Mesendoderm (in vitro differentiated cells): ENCODE data around the gene CBFB.

Source experiments
- DNase-seq: peaks from one replicate; pipeline ENCODE4 v3.0.0; 2013
- H2AK5ac ChIP-seq: 2 replicates; pipeline ENCODE4 v1.6.1; 2013; ENCODE audit warnings: low read length, inconsistent platforms
- H2BK120ac ChIP-seq: 2 replicates; pipeline ENCODE4 v1.6.1; 2013; ENCODE audit warnings: low read depth, mild to moderate bottlenecking, low read length, moderate library complexity, mixed read lengths
- H2BK15ac ChIP-seq: replicated peaks from 2 replicates; pipeline ENCODE4 v1.6.1; 2013; ENCODE audit warnings: low read depth, mild to moderate bottlenecking, moderate library complexity
- H2BK5ac ChIP-seq: 2 replicates; pipeline ENCODE4 v1.6.1; 2013; ENCODE audit warnings: low read length, inconsistent platforms
- H3K18ac ChIP-seq: 2 replicates; pipeline ENCODE4 v1.6.1; 2013; ENCODE audit warnings: mild to moderate bottlenecking, low read length, mixed read lengths
- H3K23ac ChIP-seq: one replicate; pipeline ENCODE4 v1.6.1; 2013; ENCODE audit warnings: low read length
- H3K27ac ChIP-seq: 2 replicates; pipeline ENCODE4 v1.5.1; 2013; ENCODE audit warnings: low read depth, mild to moderate bottlenecking, inconsistent platforms, low read length, moderate library complexity
- H3K27me3 ChIP-seq: 2 replicates; pipeline ENCODE4 v1.6.1; 2013; ENCODE audit warnings: low read length, control low read depth, mild to moderate bottlenecking, inconsistent platforms; ENCODE audit not compliant: insufficient read depth, poor library complexity
- H3K36me3 ChIP-seq: 2 replicates; pipeline ENCODE4 v1.6.1; 2013; ENCODE audit warnings: low read length, inconsistent platforms; ENCODE audit not compliant: control insufficient read depth, insufficient read depth
- H3K4ac ChIP-seq: one replicate; pipeline ENCODE4 v1.6.1; 2013; ENCODE audit warnings: low read depth, mild to moderate bottlenecking, low read length, moderate library complexity
- H3K4me1 ChIP-seq: 2 replicates; pipeline ENCODE4 v1.6.1; 2013; ENCODE audit warnings: low read depth, low read length, inconsistent platforms; ENCODE audit not compliant: control insufficient read depth
- H3K4me2 ChIP-seq: 2 replicates; pipeline ENCODE4 v1.6.1; 2013; ENCODE audit warnings: low read length
- H3K4me3 ChIP-seq: 2 replicates; pipeline ENCODE4 v1.5.1; 2013; ENCODE audit warnings: mild to moderate bottlenecking, low read length
- H3K56ac ChIP-seq: one replicate; pipeline ENCODE4 v1.6.1; 2013; ENCODE audit warnings: low read length
- H3K79me1 ChIP-seq: 2 replicates; pipeline ENCODE4 v1.6.1; 2013; ENCODE audit warnings: low read length, inconsistent platforms
- H3K79me2 ChIP-seq: 2 replicates; pipeline ENCODE4 v1.6.1; 2013; ENCODE audit warnings: mild to moderate bottlenecking, low read length; ENCODE audit not compliant: control insufficient read depth, insufficient read depth
- H3K9ac ChIP-seq: 2 replicates; pipeline ENCODE4 v1.6.1; 2013; ENCODE audit warnings: low read length, inconsistent platforms
- H4K5ac ChIP-seq: one replicate; pipeline ENCODE4 v1.6.1; 2013; ENCODE audit warnings: low read length
- H4K8ac ChIP-seq: one replicate; pipeline ENCODE4 v1.6.1; 2013; ENCODE audit warnings: low read depth, mild to moderate bottlenecking, control low read depth, low read length, moderate library complexity
- WGBS: extraction: QIAGEN DNeasy Blood & Tissue Kit; methylation state at CpG from one replicate; pipeline ENCODE4 v1.1.7; 2013; ENCODE audit warnings: low lambda C conversion rate, missing lambda C conversion rate; ENCODE audit not compliant: insufficient coverage; ENCODE audit errors: extremely low coverage; 5-methylcytosine and 5-hydroxymethylcytosine counted together

The CBFB gene

GRCh38 chr16:67068212-67068753, 39.3 kb downstream of the CBFB start:
- Histone ChIP-seq H3K79me1 (no peaks in the 10 kb centered on the region), H2BK5ac (no peak overlapping the region), H2BK15ac (no peak overlapping the region), H3K27me3 (no peaks in the 10 kb centered on the region), H3K4me3 (no peak overlapping the region), H3K18ac (no peak overlapping the region), H3K27ac (no peak overlapping the region), H4K8ac (no peak overlapping the region), H2AK5ac (no peak overlapping the region), H3K4me1 (no peaks in the 10 kb centered on the region), H2BK120ac (no peak overlapping the region), H3K4ac (no peak overlapping the region), H4K5ac (no peak overlapping the region), H3K9ac (no peak overlapping the region), H3K23ac (no peak overlapping the region), H3K36me3 (peaks cover 4% of the 10 kb centered on the region), H3K79me2 (no peaks in the 10 kb centered on the region), H3K56ac (no peak overlapping the region), H3K4me2 (no peak overlapping the region)
- no peak for DNase-seq
- WGBS, result no CpG with 5 or more reads among the region's 2 CpGs

- Histone ChIP-seq H3K36me3 (peaks cover 4% of the 10 kb centered on the region), H3K4me2 (no peak overlapping the region), H2AK5ac (no peak overlapping the region), H4K5ac (no peak overlapping the region), H3K9ac (no peak overlapping the region), H3K79me1 (no peaks in the 10 kb centered on the region), H3K4me1 (no peaks in the 10 kb centered on the region), H3K4ac (no peak overlapping the region), H3K56ac (no peak overlapping the region), H3K23ac (no peak overlapping the region), H4K8ac (no peak overlapping the region), H3K4me3 (no peak overlapping the region), H3K27me3 (no peaks in the 10 kb centered on the region), H2BK15ac (no peak overlapping the region), H2BK120ac (no peak overlapping the region), H2BK5ac (no peak overlapping the region), H3K27ac (no peak overlapping the region), H3K18ac (no peak overlapping the region), H3K79me2 (no peaks in the 10 kb centered on the region)
- WGBS, result no CpG with 5 or more reads among the region's 4 CpGs
- DNase-seq, result no peak
Observed at GRCh38 chr16:67071476-67072048, 42.6 kb downstream of the CBFB start.

GRCh38 chr16:67075331-67075730, 46.4 kb downstream of the CBFB start:
- H3K36me3 ChIP-seq, result no peaks in the 10 kb centered on the region
- H4K5ac ChIP-seq, result no peak overlapping the region
- no peak overlapping the region for H2BK5ac ChIP-seq
- no CpG with 5 or more reads among the region's 2 CpGs for WGBS
- H3K27me3 ChIP-seq, result no peaks in the 10 kb centered on the region
- H3K79me1 ChIP-seq, result peaks cover 2% of the 10 kb centered on the region
- no peak overlapping the region for H2BK15ac ChIP-seq
- no peak overlapping the region for H3K4me2 ChIP-seq
- DNase-seq, result no peak
- no peaks in the 10 kb centered on the region for H3K79me2 ChIP-seq
- H2AK5ac ChIP-seq, result no peak overlapping the region
- H3K18ac ChIP-seq, result no peak overlapping the region
- H3K56ac ChIP-seq, result no peak overlapping the region
- H4K8ac ChIP-seq, result no peak overlapping the region
- no peaks in the 10 kb centered on the region for H3K4me1 ChIP-seq
- H3K23ac ChIP-seq, result no peak overlapping the region
- H2BK120ac ChIP-seq, result no peak overlapping the region
- no peak overlapping the region for H3K9ac ChIP-seq
- no peak overlapping the region for H3K4ac ChIP-seq
- H3K4me3 ChIP-seq, result no peak overlapping the region
- H3K27ac ChIP-seq, result no peak overlapping the region

GRCh38 chr16:67077871-67078270, 48.9 kb downstream of the CBFB start:
- no peak overlapping the region for H3K27ac ChIP-seq
- no peak overlapping the region for H3K4me2 ChIP-seq
- H2AK5ac ChIP-seq, result no peak overlapping the region
- no peak overlapping the region for H2BK15ac ChIP-seq
- WGBS, result no CpG with 5 or more reads among the region's 4 CpGs
- no peak overlapping the region for H3K56ac ChIP-seq
- H4K8ac ChIP-seq, result no peak overlapping the region
- H3K4me3 ChIP-seq, result no peak overlapping the region
- no peaks in the 10 kb centered on the region for H3K79me2 ChIP-seq
- H3K4ac ChIP-seq, result no peak overlapping the region
- H3K9ac ChIP-seq, result no peak overlapping the region
- no peak overlapping the region for H2BK5ac ChIP-seq
- DNase-seq, result no peak
- H4K5ac ChIP-seq, result no peak overlapping the region
- H3K36me3 ChIP-seq, result no peaks in the 10 kb centered on the region
- no peak overlapping the region for H3K23ac ChIP-seq
- no peak overlapping the region for H3K18ac ChIP-seq
- no peaks in the 10 kb centered on the region for H3K27me3 ChIP-seq
- peaks cover 2% of the 10 kb centered on the region for H3K79me1 ChIP-seq
- no peak overlapping the region for H2BK120ac ChIP-seq
- no peaks in the 10 kb centered on the region for H3K4me1 ChIP-seq

- H2BK15ac ChIP-seq, result no peak overlapping the region
- H3K4me2 ChIP-seq, result no peak overlapping the region
- no CpG with 5 or more reads among the region's 6 CpGs for WGBS
Observed at GRCh38 chr16:67082100-67082499, 53.2 kb downstream of the CBFB start.

GRCh38 chr16:67082891-67083290, 53.9 kb downstream of the CBFB start:
- H2BK120ac ChIP-seq, result no peak overlapping the region
- H3K4me2 ChIP-seq, result no peak overlapping the region
- no peak overlapping the region for H3K56ac ChIP-seq
- H2BK5ac ChIP-seq, result no peak overlapping the region
- no peak overlapping the region for H3K18ac ChIP-seq
- H2BK15ac ChIP-seq, result no peak overlapping the region
- H3K4me1 ChIP-seq, result no peaks in the 10 kb centered on the region
- H3K23ac ChIP-seq, result no peak overlapping the region
- H3K79me2 ChIP-seq, result no peaks in the 10 kb centered on the region
- H3K79me1 ChIP-seq, result peaks cover under 1% of the 10 kb centered on the region
- H3K36me3 ChIP-seq, result no peaks in the 10 kb centered on the region
- no peak overlapping the region for H3K9ac ChIP-seq
- H3K27ac ChIP-seq, result no peak overlapping the region
- no peak overlapping the region for H3K4ac ChIP-seq
- no peak overlapping the region for H4K8ac ChIP-seq
- no peak overlapping the region for H3K4me3 ChIP-seq
- WGBS, result no CpG with 5 or more reads among the region's 1 CpG
- H4K5ac ChIP-seq, result no peak overlapping the region
- no peak for DNase-seq
- no peaks in the 10 kb centered on the region for H3K27me3 ChIP-seq
- no peak overlapping the region for H2AK5ac ChIP-seq

More at GRCh38 chr16:67082100-67082499, 53.2 kb downstream of the CBFB start:
- no peaks in the 10 kb centered on the region for H3K4me1 ChIP-seq
- no peak overlapping the region for H4K5ac ChIP-seq
- H3K56ac ChIP-seq, result no peak overlapping the region
- no peak overlapping the region for H3K9ac ChIP-seq
- H3K4ac ChIP-seq, result no peak overlapping the region
- no peak overlapping the region for H3K27ac ChIP-seq
- H3K27me3 ChIP-seq, result no peaks in the 10 kb centered on the region
- no peak for DNase-seq
- H3K23ac ChIP-seq, result no peak overlapping the region
- H2AK5ac ChIP-seq, result no peak overlapping the region
- peaks cover 2% of the 10 kb centered on the region for H3K79me1 ChIP-seq
- no peak overlapping the region for H3K18ac ChIP-seq
- H3K36me3 ChIP-seq, result no peaks in the 10 kb centered on the region
- no peak overlapping the region for H3K4me3 ChIP-seq
- no peaks in the 10 kb centered on the region for H3K79me2 ChIP-seq
- H2BK120ac ChIP-seq, result no peak overlapping the region
- no peak overlapping the region for H4K8ac ChIP-seq
- no peak overlapping the region for H2BK5ac ChIP-seq
